GM19023 (cell line): ENCODE measurements around the gene MYH15.

Experiments used
- ATAC-seq: cut with Tn5 transposase; IDR thresholded peaks from one replicate; pipeline ENCODE4 v1.9.1; 2021; ENCODE audit warnings: mild to moderate bottlenecking, moderate library complexity; ENCODE audit not compliant: unreplicated experiment

MYH15 gene

GRCh38 chr3:108510496-108510895, at the start of gene MYH15:
MYH15 (minus strand) TSS chr3:108510596; CDS start chr3:108510530, 66 bp downstream.
- no peak for ATAC-seq

GRCh38 chr3:108555966-108556581, 45.7 kb upstream of the MYH15 start:
- ATAC-seq, result no peak

GRCh38 chr3:108554913-108555571, 44.6 kb upstream of the MYH15 start:
- no peak for ATAC-seq

GRCh38 chr3:108554229-108554628, 43.8 kb upstream of the MYH15 start:
- ATAC-seq, result no peak

- peak; percentile 47 for ATAC-seq
Measured at GRCh38 chr3:108552267-108553159, 42.1 kb upstream of the MYH15 start.

- no peak for ATAC-seq
Measured at GRCh38 chr3:108548886-108549285, 38.5 kb upstream of the MYH15 start.

- no peak for ATAC-seq
Measured at GRCh38 chr3:108548304-108548703, 37.9 kb upstream of the MYH15 start.

- ATAC-seq, result peak; percentile 52
Measured at GRCh38 chr3:108546692-108547091, 36.3 kb upstream of the MYH15 start.

- ATAC-seq, result no peak
Measured at GRCh38 chr3:108546247-108546646, 35.9 kb upstream of the MYH15 start.

GRCh38 chr3:108538083-108538482, 27.7 kb upstream of the MYH15 start:
- no peak for ATAC-seq

GRCh38 chr3:108528459-108529252, 18.3 kb upstream of the MYH15 start:
- ATAC-seq, result peak; percentile 84

- no peak for ATAC-seq
Measured at GRCh38 chr3:108527817-108528216, 17.4 kb upstream of the MYH15 start.

GRCh38 chr3:108527109-108527508, 16.7 kb upstream of the MYH15 start:
- no peak for ATAC-seq

- ATAC-seq, result no peak
Measured at GRCh38 chr3:108525971-108526370, 15.6 kb upstream of the MYH15 start.

- no peak for ATAC-seq
Measured at GRCh38 chr3:108525256-108525655, 14.9 kb upstream of the MYH15 start.

GRCh38 chr3:108524537-108524936, 14.1 kb upstream of the MYH15 start:
- ATAC-seq, result no peak

- ATAC-seq, result no peak
Measured at GRCh38 chr3:108518895-108519294, 8.5 kb upstream of the MYH15 start.

- ATAC-seq, result no peak
Measured at GRCh38 chr3:108516881-108517280, 6.5 kb upstream of the MYH15 start.

- ATAC-seq, result no peak
Measured at GRCh38 chr3:108513961-108514360, 3.6 kb upstream of the MYH15 start.

- ATAC-seq, result no peak
Measured at GRCh38 chr3:108512671-108513070, 2.3 kb upstream of the MYH15 start.

- ATAC-seq, result no peak
Measured at GRCh38 chr3:108511490-108511889, 1.1 kb upstream of the MYH15 start.
